Vagina (tissue), 2 donors: ENCODE data around the gene GKN2. TPM values are rescaled to one million over a fixed set of nuclear protein-coding genes. Genes with fewer than 3 reads are reported as not detected.

Source experiments
- DNase-seq, 2 donors: peaks; one replicate each; pipeline ENCODE4 v3.0.0-alpha.2; 2017; ENCODE audit errors: extremely low spot score in 2 of 2
- H3K27ac ChIP-seq: fragments of 200-600 bp; sonication (generic); one replicate; pipeline ENCODE4 v1.5.1; 2019
- H3K27me3 ChIP-seq: fragments of 200-600 bp; sonication (generic); one replicate; pipeline ENCODE4 v1.5.1; 2019
- H3K36me3 ChIP-seq, 2 donors: fragments of 200-600 bp; sonication (generic); one replicate each; pipeline ENCODE4 v1.5.1; 2017 to 2019
- H3K4me1 ChIP-seq: fragments of 200-600 bp; sonication (generic); one replicate; pipeline ENCODE4 v1.5.1; 2019
- H3K4me3 ChIP-seq, 2 donors: fragments of 200-600 bp; sonication (generic); 1 replicate in 1 of 2; 2 replicates in 1 of 2; pipeline ENCODE4 v1.5.1; 2016 to 2019
- H3K9me3 ChIP-seq: fragments of 200-600 bp; sonication (generic); one replicate; pipeline ENCODE4 v1.5.1; 2019
- POLR2A ChIP-seq, 2 donors: fragments of 450-650 bp; IDR thresholded peaks; one replicate each; pipeline ENCODE4 v1.6.1; 2017; ENCODE audit warnings: antibody characterized with exemption in 2 of 2, mild to moderate bottlenecking in 2 of 2, moderate library complexity in 2 of 2
- POLR2AphosphoS5 ChIP-seq, 2 donors: sonication (generic); formaldehyde crosslinking; IDR thresholded peaks; one replicate each; pipeline ENCODE4 v1.9.0; 2017; ENCODE audit warnings: antibody characterized with exemption in 2 of 2, mild to moderate bottlenecking in 2 of 2, low read depth in 1 of 2; ENCODE audit not compliant: insufficient read depth in 1 of 2
- intact Hi-C: fragments of 100-400 bp; cut with DNase I; formaldehyde crosslinking; loops from one replicate; pipeline ENCODE4 v1.15.1; 2023
- total RNA-seq: library from RNA; depleted of rRNA; stranded (reverse); fragments of >200 nt; gene quantifications from one replicate; pipeline ENCODE4 v1.2.3, GENCODE V29; 2016
- TF ChIP-seq, protein P1 (sequence below), 3 experiments: fragments of 450-650 bp in 2 of 3; fragments of 200-600 bp in 1 of 3; sonication (generic) in 1 of 3; IDR thresholded peaks; one replicate each; pipeline ENCODE4 v1.5.1; 2017 to 2019; ENCODE audit warnings: antibody characterized with exemption in 3 of 3, mild to moderate bottlenecking in 2 of 3, moderate library complexity in 2 of 3

GKN2 gene
- total RNA-seq, 1 donor from 2014 or later: not detected

DNA sequence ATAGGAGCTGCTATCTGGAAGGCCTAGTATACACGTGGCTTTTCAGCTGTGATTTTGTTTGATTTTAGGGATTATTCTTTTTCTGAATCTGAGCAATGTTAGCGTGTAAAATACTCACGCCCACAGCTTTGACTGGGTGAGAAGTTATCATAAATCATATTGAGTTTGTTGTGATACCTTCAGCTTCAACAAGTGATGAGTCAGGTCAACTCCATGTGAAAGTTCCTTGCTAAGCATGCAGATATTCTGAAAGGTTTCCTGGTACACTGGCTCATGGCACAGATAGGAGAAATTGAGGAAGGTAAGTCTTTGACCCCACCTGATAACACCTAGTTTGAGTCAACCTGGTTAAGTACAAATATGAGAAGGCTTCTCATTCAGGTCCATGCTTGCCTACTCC, 21.6 kb upstream of the GKN2 start, which contains the start of gene GKN1:
GKN1 (plus strand) TSS at position 386 of the 400 bp plus-strand sequence. CDS start 42 bp downstream, outside the sequence.
- H3K4me3 ChIP-seq: no peak within 1 kb of the TSS
- H3K36me3 ChIP-seq: no peaks in the 10 kb centered on the region
- no peaks in the 10 kb centered on the region for H3K27me3 ChIP-seq
- TF ChIP-seq, protein P1, sequence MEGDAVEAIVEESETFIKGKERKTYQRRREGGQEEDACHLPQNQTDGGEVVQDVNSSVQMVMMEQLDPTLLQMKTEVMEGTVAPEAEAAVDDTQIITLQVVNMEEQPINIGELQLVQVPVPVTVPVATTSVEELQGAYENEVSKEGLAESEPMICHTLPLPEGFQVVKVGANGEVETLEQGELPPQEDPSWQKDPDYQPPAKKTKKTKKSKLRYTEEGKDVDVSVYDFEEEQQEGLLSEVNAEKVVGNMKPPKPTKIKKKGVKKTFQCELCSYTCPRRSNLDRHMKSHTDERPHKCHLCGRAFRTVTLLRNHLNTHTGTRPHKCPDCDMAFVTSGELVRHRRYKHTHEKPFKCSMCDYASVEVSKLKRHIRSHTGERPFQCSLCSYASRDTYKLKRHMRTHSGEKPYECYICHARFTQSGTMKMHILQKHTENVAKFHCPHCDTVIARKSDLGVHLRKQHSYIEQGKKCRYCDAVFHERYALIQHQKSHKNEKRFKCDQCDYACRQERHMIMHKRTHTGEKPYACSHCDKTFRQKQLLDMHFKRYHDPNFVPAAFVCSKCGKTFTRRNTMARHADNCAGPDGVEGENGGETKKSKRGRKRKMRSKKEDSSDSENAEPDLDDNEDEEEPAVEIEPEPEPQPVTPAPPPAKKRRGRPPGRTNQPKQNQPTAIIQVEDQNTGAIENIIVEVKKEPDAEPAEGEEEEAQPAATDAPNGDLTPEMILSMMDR (IDR thresholded peaks at IDR 0.05): no peak
- TF ChIP-seq POLR2A (IDR thresholded peaks at IDR 0.05): no peak
- no peak for DNase-seq
- H3K27ac ChIP-seq: no peak within 1 kb of the TSS
- H3K9me3 ChIP-seq: no peaks in the 10 kb centered on the region
- H3K4me1 ChIP-seq: no peaks in the 10 kb centered on the region
- intact Hi-C loops: no loop called here

DNA sequence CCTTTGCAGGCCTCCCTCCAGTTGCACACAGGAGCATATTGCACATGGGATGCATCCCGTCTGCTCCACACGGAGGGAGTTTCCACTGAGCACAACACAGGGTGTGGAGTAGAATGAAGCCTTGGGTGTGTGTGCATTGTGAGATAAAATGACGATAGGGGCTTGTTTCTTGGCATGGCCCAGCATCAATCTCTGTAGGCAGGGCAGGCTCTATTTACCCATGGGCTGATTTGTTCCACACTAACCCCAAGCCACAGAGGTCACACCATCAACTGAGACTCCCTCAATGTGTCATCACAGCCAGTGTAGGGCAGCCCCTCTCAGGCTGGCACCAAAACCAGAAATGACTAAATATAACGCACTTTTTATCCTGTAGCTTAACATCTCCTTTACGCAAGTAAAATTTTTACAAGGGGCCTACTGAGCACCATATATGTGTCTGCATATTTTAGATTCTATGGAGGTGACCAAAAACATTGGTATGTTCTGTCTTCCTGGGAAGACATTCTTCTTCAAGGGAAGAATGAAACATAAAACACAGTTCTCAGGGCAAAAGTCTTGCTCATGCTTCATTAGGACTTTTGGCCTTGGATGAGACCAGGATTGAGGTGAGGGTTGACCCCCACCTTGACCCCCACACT, 19.0 kb upstream of the GKN2 start:
- no peaks in the 10 kb centered on the region for H3K36me3 ChIP-seq
- H3K27ac ChIP-seq: no peak overlapping the region
- intact Hi-C loops: no loop called here
- DNase-seq: no peak
- H3K4me3 ChIP-seq: no peak overlapping the region
- no peaks in the 10 kb centered on the region for H3K4me1 ChIP-seq
- no peaks in the 10 kb centered on the region for H3K9me3 ChIP-seq
- TF ChIP-seq POLR2AphosphoS5 (IDR thresholded peaks at IDR 0.05; ENCODE audit: insufficient read depth in 1 of 2, low read depth in 1 of 2) (no peak), POLR2A (IDR thresholded peaks at IDR 0.05) (no peak)
- TF ChIP-seq, protein P1 (IDR thresholded peaks at IDR 0.05): no peak
- H3K27me3 ChIP-seq: no peaks in the 10 kb centered on the region

DNA sequence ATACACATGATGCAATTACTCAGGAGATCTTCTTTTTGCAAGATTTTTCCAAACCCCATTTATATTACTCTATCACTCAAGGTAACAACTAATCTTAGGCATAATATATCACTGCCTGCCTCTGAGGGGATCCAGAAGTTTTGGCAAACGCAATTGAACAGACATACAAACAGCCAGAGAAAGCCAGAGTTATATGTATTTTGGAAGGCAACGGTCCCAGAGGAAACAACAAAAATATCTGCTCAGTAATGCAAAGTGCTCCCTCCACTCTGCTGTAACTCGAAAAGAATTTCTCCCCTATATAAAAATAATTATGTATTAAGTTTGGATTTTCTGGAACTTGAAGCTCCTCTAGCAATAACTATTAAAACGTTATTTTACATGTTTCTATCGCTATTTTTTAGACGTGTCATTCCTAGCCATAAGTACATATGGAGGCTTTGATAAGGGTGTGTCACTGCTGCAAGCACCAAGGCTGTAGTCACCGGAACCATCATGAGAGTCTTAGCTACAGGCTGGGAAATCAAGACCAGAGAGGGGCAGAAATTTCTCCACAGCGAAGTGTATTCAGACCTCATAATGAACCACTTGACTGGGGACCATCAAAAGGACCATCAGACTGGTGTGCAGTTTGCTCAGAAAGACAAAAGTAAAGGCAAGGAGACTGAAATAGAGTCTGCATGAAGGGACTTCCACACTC, 18.0 kb upstream of the GKN2 start:
- Histone ChIP-seq H3K27me3 (no peaks in the 10 kb centered on the region), H3K4me3 (no peak overlapping the region), H3K27ac (no peak overlapping the region), H3K4me1 (no peaks in the 10 kb centered on the region), H3K9me3 (no peaks in the 10 kb centered on the region), H3K36me3 (no peaks in the 10 kb centered on the region)
- no peak for DNase-seq
- TF ChIP-seq, protein P1 (IDR thresholded peaks at IDR 0.05): no peak
- TF ChIP-seq POLR2A (IDR thresholded peaks at IDR 0.05) (no peak), POLR2AphosphoS5 (IDR thresholded peaks at IDR 0.05; ENCODE audit: insufficient read depth in 1 of 2, low read depth in 1 of 2) (no peak)
- intact Hi-C loops: no loop called here

DNA sequence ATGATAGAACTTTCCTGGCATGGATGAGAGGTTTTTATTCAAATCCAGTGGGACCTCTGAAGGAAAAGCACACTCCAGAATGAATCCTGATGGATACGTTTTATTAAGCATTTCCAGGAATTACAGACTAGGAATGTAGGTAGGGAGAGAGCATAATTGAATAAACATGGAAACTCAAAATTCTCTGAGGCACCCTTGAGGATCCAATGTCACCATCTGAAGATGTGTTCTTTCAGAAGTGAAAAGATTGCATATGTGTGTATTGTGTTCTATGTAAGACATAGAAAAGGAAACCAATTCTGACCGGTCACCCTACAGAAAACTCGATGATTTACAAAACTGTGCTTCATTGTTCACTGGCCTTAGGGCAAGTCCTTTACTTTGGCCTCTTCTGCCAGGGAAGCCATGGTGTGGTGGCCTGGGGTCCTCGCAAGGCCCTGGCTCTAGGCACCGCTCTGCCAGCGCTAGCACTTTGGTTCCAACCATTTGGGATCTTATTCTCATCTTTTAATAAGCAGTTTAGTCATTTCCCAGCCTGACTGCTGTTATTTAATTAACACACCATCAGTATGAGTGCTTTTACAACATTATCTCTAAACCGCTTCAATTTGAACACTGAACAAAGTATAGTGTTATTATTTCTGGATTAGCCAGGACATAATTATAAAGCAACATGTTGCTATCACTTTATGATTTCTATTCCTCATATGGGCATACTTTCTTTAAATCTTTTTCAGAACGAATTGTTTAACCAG, 17.2 kb upstream of the GKN2 start:
- Histone ChIP-seq H3K4me3 (no peak overlapping the region), H3K27ac (no peak overlapping the region), H3K4me1 (no peaks in the 10 kb centered on the region), H3K9me3 (no peaks in the 10 kb centered on the region), H3K27me3 (no peaks in the 10 kb centered on the region), H3K36me3 (no peaks in the 10 kb centered on the region)
- TF ChIP-seq POLR2A (IDR thresholded peaks at IDR 0.05) (no peak), POLR2AphosphoS5 (IDR thresholded peaks at IDR 0.05; ENCODE audit: insufficient read depth in 1 of 2, low read depth in 1 of 2) (no peak)
- TF ChIP-seq, protein P1 (IDR thresholded peaks at IDR 0.05): no peak
- intact Hi-C loops: no loop called here
- no peak for DNase-seq
